Epidermal melanocyte (primary cell): ENCODE measurements around the gene ST6GALNAC4.
"Not testable (repeated sequence)": the region's sequence is repeated elsewhere in the genome, so short reads cannot be mapped to it uniquely, and the experiment has no call there.

Source experiments
- DNase-seq: peaks from one replicate; pipeline ENCODE4 v3.0.0; 2011; ENCODE audit warnings: low spot score; ENCODE audit not compliant: insufficient read length

ST6GALNAC4 gene

GRCh38 chr9:127890053-127890452 lies 26.8 kb downstream of the ST6GALNAC4 start:
- DNase-seq = no peak

GRCh38 chr9:127887792-127888191 lies 29.0 kb downstream of the ST6GALNAC4 start:
- DNase-seq = no peak

DNA sequence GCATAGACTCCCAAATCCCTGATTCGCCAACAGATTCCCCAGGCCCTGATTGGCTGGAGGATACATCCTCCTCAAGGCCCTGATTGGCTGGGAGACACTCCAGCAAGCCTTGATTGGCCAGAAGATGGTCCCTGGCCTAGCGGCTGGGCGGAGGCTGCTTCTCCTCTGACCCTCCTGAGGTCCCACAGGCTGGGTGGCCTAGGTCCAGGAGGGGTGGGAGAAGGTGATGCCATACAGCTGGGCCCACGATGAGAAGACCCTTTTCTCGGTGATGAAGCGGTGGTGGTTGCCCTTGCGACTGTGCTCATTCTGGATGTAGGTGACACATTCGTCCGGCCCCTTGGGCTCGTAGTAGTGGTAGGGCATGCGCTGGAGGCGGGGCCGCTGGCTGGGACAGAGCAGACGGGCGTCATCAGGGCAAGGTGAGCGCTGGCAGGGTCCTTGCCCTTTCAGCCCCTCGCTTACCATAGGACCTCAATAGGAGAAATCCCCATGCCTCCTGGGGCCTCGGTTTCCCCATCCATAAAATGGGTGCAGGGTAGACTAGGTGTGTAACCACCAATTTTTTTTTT lies 30.4 kb downstream of the ST6GALNAC4 start:
- no peak for DNase-seq

DNA sequence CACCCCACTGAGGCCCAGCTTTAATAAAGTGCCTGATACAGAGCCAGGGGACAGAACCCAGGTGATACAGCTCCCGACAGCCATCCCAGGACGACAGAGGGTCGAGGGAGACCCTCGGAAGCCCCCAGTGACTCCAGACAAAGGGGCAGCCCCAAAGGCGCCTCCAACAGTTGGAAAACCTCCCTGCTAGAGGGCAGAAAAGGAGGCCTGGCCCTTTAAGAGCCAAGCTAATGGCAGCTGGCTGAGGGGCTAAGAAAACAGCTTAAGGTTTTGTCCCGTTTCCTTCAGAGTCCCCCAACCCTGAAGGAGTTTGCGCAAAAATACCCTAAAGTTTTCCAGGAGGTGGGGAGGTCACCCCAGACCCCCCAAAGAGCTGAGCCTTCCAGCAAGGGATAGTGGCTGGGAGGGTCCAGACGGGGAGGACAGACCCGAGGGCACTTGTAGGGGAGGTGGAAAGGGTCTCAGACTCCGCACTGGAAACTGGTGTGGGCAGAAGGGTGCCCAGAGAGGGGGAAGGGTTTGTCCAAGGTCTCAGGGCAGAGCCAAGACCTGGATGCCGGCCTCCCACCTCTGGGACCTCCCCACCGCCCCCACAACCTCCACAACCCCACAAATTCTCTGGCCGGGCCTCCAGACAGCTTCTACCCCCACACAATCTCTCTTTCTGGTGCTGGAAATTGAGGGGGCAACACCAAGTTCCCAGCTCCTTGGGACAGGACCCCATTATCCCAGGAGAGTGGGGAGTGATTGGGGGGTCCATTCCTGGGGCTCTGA lies 31.1 kb downstream of the ST6GALNAC4 start:
- no peak for DNase-seq

DNA sequence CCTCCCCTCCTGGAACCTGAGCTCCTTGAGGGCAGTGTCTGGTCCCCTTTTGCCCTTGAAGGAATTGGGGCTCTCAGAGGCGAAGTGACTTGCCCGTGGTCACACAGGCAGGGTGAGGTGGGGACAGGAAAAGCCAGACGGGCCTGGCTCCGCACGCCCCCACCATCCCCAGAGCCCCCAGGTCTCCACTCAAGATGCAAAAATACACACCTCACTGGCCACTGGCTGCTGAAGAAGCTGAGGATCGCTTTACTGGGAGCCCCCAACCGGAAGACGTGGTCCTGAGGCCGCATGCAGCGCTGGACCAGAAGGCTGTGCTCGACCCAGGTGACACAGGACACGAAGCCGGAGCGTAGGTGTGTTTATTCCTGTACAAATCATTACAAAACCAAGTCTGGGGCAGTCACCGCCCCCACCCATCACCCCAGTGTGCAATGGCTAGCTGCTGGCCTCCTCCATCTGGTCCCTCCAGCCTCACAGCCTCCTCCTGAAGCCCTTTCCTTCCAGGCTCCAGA lies 31.8 kb downstream of the ST6GALNAC4 start:
- DNase-seq = no peak

DNA sequence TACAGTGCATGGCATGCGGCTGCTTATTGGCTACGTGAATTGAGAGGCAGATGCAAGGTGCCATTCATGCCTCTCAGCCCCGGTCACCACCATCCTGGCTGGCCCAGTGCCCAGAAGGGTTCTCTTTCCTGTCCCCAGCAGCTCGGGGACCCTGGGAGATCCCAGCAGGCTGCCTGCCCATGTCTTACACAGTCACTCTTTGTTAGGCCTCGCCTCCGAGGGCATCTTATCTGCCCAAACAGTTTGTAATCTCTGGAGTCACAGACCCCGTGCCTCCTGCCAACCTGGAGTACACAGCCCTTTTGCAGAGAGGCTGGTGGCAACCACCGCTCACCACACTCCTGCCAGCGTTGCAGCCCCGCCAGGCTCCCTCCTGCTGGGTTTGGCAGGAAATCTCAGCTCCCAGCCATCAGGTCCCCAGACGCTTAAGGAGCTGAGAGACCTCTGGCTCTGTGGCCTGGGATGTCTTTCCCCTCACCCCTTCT lies 32.4 kb downstream of the ST6GALNAC4 start:
- no peak for DNase-seq

DNA sequence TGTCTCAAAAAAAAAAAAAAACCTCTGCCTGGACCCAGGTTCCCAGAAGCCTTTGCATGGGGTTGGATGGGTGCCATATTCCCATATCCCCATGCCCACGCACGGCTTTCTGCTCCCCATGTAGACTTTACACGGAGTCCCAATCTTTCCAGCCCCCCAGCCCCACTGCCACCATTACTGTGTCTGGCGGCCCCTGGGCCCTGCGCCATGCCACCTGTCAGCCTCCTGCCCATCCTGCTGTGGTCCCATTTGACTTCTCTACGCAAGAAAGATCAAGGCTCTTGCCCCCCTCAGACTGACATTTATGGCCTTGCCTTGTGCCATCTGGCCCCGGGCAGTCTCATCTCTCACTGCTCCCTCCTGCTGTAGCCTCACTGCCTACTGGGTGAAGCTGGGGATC lies 32.9 kb downstream of the ST6GALNAC4 start:
- no peak for DNase-seq

- not testable (repeated sequence) for DNase-seq
These were observed 35.1 kb downstream of the ST6GALNAC4 start for GRCh38 chr9:127881715-127882114.

- DNase-seq = no peak
These were observed 36.7 kb downstream of the ST6GALNAC4 start for GRCh38 chr9:127880143-127880542.

DNA sequence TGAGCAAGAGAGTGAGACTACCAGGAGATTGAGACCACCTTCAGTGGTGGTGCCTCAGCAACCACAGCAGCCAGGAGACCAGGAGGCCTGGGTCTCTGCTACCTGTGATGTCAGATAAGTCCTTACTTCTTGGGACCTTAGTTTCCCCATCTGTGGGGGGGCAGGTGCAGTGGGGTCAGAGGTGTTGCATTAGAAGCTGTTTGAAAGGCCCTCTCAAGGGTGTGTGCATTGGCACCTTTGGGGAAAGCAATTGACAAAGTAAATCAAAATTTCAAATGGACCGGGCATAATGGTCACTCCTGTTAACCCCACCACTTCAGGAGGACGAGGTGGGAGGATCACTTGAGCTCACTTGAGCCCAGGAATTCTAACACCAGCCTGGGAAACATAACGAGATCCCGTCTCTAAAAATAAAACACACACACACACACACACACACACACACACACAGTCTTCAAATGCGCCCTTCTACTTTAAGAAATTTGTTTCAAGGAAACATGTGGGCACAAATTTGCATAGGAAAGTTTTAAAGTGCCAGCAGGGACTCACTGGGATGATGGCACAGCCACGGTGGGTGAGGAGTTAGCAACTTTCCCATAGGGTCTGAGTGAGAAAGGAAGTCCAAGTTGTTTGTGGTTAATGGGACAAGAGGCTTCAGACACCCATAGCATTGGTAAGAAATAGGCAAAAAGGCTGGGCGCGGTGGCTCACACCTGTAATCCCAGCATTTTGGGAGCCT lies 38.0 kb downstream of the ST6GALNAC4 start:
- DNase-seq = no peak

DNA sequence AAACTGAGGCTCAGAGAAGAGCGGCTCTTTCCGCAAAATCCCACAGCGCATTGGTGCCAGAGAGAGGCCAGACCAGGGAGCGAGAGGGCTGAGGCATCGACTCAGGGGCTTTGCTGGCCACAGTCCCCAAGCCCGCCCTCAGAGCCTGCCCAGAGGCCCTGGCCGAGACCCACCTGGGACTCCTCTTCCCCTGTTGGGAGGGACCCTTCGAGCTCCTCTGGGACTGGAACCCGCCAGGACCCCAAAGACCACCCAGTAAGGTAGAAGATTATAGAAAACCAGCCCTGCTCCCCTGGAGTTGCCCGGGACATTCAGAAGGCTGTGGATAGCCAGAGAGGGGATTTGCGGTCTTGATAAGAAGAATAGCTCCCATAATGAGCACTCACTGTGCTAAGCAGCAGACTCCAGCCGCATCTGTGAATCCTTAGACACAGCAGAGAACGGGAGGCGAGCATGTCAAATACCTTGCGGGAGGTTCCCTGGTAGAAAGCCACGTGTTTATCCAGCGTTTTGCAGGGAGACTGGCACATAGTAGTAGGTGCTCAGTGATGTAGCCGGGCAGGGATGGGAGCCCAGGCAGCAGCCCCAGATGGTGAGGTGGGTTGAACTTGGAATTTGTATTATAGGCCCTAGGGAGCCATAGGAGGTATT lies 38.7 kb downstream of the ST6GALNAC4 start:
- no peak for DNase-seq

DNA sequence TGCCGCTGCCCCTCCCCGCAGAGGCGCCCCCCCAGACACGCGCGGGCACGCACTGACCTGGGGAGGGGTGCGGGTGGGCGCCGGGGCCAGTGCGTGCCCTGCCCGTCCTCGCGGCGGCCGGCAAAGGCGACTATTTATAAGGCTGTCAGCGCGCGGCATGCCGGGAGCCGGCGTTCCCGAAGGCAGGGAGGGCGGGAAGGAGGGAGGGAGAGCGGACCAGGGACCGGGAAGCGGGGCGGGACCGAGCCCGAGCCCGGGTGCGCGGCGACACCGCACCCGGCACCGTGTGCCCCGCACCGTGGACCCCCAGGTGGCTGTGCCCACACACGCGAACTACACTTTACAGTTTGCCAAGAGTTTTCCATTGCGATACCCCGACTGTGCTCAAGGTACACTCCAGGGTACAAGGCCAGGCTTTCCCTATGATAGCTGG lies 39.3 kb downstream of the ST6GALNAC4 start, which contains the start of gene AK1:
Gene AK1, minus strand, starts transcription at position 110 of the 433 bp plus-strand sequence. CDS start 3,058 bp downstream, outside the sequence.
- peak; percentile 77 for DNase-seq

- DNase-seq = peak; percentile 31
These were observed 39.9 kb downstream of the ST6GALNAC4 start for GRCh38 chr9:127876764-127877562.

- DNase-seq = no peak
These were observed 40.6 kb downstream of the ST6GALNAC4 start for GRCh38 chr9:127876026-127876763.

DNA sequence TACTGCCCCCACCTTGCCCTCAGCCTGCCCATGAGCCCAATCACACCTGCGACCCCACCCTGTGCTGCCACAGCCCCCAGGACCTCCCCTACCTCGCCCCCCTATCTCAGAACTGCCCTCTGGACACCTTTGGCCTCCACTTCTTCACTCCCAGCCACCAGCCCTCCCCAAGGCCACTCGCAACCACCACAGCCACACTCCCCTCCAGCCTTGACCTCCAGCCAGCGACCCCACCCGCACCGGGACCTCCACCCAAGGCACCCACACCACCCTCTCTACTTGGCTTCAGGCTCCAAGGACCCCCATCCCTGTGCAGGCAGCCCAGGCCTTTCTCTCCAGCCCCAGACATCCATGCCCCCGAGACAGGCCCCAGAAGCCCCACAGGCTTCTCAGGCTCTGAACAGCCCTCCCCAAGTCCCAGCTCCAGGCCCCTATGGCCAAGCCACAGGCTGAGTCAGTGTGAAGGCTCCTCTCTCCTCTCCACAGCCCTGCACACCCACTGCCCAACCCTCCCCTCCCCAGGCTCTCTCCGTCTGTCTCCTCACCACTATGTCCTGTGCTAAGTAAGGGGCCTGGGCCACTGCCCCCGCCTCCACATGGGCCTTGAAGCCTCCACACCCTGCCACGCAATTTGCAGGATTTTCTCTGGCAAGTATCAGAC lies 41.4 kb downstream of the ST6GALNAC4 start:
- no peak for DNase-seq

DNA sequence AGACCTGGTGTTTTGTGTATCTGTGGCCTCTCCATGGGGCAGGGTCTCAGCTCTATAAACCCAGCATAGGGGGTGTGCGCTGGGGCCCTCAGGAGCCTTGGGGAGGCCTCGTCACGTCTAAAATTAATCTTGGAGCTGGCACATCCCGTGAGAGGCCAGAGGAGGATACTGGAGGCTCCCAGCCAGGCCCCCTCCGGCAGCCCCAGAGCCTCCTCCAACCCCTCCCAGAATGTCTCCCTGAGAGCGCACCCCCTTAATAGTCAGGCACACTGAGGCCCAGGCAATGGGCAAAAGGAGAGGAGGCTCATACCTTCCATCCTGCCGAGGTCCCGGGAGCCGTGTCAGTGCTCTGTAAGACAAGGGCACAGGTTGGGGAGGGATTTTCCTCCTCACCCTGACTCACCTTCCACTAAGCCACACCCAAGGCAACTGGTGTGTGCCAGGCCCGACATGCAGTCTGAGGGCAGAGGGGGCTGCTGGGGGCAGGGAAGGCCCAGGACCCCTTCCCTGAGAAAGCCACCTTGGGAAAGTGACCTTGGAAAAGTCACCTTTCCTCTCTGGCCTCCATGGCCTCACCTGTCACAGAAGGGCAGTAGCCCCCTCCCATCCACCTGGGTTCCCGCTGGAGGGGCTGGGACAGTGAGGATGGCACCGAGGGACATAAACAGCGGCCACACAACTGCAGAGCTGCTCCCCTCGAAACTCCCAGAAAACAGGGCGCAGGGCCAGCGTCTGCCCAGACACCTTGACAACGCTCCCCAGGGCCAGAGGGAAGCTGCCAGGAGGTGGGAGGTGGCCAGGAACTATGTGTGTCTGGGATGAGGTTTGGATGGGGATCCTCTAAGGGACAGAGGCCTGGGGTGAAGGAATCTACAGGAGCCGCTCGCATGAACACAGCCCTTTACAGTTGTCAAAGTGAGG lies 42.3 kb downstream of the ST6GALNAC4 start:
- no peak for DNase-seq

DNA sequence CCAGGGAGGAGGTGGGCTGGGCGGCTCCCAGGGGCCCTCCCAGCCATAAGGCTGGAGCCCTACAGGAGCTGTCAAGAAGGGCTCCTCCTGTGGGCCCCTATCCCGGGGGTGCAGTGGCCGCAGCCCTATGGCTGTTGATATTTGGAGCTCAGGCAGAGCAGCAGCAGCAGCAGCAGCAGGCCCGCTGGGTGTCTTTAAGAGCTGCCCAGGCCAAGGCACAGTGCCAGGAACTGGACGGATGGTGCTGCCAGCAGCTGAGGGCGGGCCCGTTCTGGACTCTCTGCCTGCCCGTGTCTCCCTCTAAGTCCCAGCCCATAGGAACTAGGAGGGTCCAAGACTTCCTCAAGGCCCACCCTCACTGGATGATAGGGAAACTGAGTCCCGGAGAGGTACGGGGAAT lies 43.0 kb downstream of the ST6GALNAC4 start:
- peak; percentile 38 for DNase-seq

GRCh38 chr9:127873223-127873691 lies 43.6 kb downstream of the ST6GALNAC4 start:
- DNase-seq = no peak
